Skeletal muscle satellite cell (primary cell): ENCODE results near the gene NUDT5.

ENCODE experiments used
- H3K27me3 ChIP-seq: 2 replicates; pipeline ENCODE4 v1.7.0; 2013; ENCODE audit warnings: low read length; ENCODE audit not compliant: control insufficient read depth, insufficient read depth
- H3K36me3 ChIP-seq: 2 replicates; pipeline ENCODE4 v1.7.0; 2013; ENCODE audit warnings: mild to moderate bottlenecking, control low read depth, low read length; ENCODE audit not compliant: insufficient read depth
- H3K4me1 ChIP-seq: 2 replicates; pipeline ENCODE4 v1.7.0; 2013; ENCODE audit warnings: low read length; ENCODE audit not compliant: control insufficient read depth, insufficient read depth
- H3K4me2 ChIP-seq: 2 replicates; pipeline ENCODE4 v1.7.0; 2013; ENCODE audit warnings: mild to moderate bottlenecking, low read length
- H3K4me3 ChIP-seq: 2 replicates; pipeline ENCODE4 v1.7.0; 2013; ENCODE audit warnings: low read length
- H3K9ac ChIP-seq: 2 replicates; pipeline ENCODE4 v1.7.0; 2013; ENCODE audit warnings: mild to moderate bottlenecking, low read depth, low read length, moderate library complexity
- H3K9me3 ChIP-seq: replicated peaks from 2 replicates; pipeline ENCODE4 v1.7.0; 2013; ENCODE audit warnings: mild to moderate bottlenecking, control low read depth, low read length

The NUDT5 gene

DNA sequence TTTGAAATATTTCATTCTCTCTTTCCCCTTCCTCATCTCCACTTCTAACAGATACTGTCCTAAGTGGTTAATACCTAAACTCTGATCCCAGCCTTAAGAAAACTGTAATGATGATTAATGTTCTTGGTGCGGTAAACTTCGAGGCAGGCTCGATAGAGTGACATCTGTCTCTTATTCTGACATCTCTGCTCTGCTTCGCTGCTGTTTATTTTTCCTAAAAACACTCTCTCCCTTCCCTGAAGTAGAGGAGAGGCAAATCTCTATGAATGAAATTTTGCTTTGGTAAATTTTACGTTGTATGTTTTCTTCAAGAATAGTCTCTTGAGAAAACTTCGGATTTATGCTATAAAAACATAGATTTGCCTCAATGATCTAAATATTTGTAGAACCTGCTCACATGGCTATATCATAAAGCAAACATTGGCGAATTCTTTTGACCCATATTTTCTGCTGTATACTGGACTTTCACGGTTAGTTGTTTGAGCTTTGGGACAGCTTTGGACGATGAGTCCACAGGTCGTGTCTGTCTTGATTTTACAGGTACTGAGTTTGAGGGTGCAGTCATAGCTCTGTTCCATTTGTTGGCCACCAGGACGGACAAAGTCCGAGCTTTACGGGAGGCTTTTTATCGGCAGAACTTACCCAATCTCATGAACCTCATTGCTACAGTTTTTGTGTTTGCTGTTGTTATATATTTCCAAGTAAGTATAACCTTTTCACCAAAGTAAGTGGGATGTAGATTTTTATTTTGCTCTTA is 39.1 kb downstream of the NUDT5 start:
- Histone ChIP-seq H3K4me1 (no peaks in the 10 kb centered on the region), H3K36me3 (peaks cover 16% of the 10 kb centered on the region), H3K27me3 (no peaks in the 10 kb centered on the region), H3K9ac (no peak overlapping the region), H3K4me2 (no peak overlapping the region), H3K4me3 (no peak overlapping the region), H3K9me3 (no peaks in the 10 kb centered on the region)

DNA sequence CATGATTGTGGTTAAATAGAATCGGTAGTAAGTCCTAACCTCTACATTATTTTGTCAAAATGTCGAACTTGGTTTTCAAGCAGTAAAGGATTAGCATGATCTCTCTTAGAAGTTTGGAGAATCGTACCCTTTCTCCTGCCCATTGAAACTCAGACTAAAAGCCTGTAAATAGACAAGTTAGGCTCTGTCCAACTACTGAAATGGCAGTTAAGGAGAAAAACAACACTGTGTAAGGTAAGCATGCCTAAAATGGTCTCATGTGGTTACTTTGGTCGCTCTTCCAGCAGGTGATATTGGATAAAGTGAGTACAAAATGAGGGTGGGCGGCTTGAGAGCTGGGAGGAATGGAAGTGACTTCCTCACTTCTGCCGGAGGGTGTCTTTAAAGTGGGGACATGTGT is 41.2 kb downstream of the NUDT5 start:
- no peaks in the 10 kb centered on the region for H3K27me3 ChIP-seq
- no peaks in the 10 kb centered on the region for H3K4me1 ChIP-seq
- no peak overlapping the region for H3K4me3 ChIP-seq
- no peak overlapping the region for H3K9ac ChIP-seq
- no peaks in the 10 kb centered on the region for H3K9me3 ChIP-seq
- peaks cover 21% of the 10 kb centered on the region for H3K36me3 ChIP-seq
- no peak overlapping the region for H3K4me2 ChIP-seq

- Histone ChIP-seq H3K9ac (no peak overlapping the region), H3K4me1 (no peaks in the 10 kb centered on the region), H3K4me2 (no peak overlapping the region), H3K36me3 (peaks cover 11% of the 10 kb centered on the region), H3K27me3 (no peaks in the 10 kb centered on the region), H3K9me3 (no peaks in the 10 kb centered on the region), H3K4me3 (no peak overlapping the region)
Measured at GRCh38 chr10:12150163-12150562, 45.5 kb downstream of the NUDT5 start.

DNA sequence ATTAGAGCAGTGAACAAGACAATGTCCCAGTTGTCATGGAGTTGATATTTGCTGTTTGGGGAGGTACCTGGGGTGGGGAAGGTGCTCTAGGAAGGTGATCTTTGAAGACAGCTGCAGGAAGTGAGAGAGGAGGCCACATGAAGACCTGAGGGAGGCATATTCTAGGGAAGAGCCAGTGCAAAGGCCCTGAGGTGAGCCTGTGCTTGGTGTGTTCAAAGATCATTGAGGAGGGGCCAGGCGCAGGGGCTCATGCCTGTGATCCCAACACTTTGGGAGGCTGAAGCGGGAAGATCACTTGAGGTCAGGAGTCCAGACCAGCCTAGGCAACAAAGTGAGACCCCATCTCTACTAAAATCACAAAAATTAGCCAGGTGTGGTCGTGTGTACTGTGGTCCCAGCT is 51.2 kb downstream of the NUDT5 start:
- no peaks in the 10 kb centered on the region for H3K4me1 ChIP-seq
- no peak overlapping the region for H3K4me2 ChIP-seq
- H3K27me3 ChIP-seq: no peaks in the 10 kb centered on the region
- H3K9me3 ChIP-seq: no peaks in the 10 kb centered on the region
- peaks cover 22% of the 10 kb centered on the region for H3K36me3 ChIP-seq
- no peak overlapping the region for H3K4me3 ChIP-seq
- H3K9ac ChIP-seq: no peak overlapping the region

DNA sequence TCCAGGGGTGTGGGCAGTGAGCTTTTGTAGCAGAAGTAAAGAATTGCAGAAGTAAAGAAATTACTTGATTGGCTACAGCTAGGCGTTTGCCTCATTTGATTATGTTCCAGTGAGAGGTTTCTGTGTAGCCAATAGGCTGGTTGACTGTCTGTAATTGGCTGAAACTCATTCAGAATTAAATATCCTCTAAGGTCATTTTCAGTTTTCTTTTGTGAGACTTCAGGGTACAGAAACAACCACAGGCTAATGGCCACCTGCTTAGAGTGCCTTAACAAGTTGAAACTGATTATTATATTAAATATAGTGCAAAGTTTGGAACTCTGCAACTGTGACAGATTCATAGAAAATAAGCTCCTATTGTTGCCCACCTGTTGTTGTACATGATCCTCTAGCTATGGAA is 55.7 kb downstream of the NUDT5 start:
- no peaks in the 10 kb centered on the region for H3K4me1 ChIP-seq
- no peaks in the 10 kb centered on the region for H3K27me3 ChIP-seq
- no peak overlapping the region for H3K9ac ChIP-seq
- H3K4me3 ChIP-seq: no peak overlapping the region
- H3K36me3 ChIP-seq: peaks cover 43% of the 10 kb centered on the region
- H3K4me2 ChIP-seq: no peak overlapping the region
- H3K9me3 ChIP-seq: no peaks in the 10 kb centered on the region

GRCh38 chr10:12135631-12136030 is 60.1 kb downstream of the NUDT5 start:
- Histone ChIP-seq H3K4me1 (no peaks in the 10 kb centered on the region), H3K4me3 (no peak overlapping the region), H3K27me3 (no peaks in the 10 kb centered on the region), H3K9me3 (no peaks in the 10 kb centered on the region), H3K4me2 (no peak overlapping the region), H3K36me3 (peaks cover 31% of the 10 kb centered on the region), H3K9ac (no peak overlapping the region)

DNA sequence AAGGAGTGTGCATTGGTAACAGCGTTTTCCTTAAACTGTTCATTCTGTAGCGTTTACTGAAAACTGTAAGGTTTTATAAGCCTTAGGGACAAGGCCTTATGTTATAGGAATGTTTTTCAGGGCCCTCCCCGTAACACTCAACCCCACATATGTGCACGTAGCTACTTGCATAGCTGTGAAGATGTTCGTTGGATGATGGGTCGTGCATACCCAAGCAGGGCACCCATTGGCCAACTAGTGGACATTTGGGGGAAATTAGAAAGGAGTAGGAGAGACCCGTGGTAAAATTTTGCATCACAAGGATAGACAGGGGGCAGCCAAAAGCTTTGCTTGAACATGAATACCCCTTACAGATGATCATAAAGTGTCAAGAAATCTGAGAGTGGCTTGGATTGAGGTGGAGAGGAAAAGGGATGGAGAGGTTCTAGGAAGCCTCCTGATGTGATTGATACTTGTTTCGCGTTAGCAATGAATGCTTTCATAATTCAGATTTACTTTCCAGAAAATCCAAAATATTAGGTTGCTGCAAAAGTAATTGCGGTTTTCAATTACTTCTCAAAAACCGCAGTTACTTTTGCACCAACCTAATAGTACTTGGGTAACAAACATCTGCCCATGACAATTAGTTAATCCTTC is 65.3 kb downstream of the NUDT5 start:
- no peaks in the 10 kb centered on the region for H3K4me1 ChIP-seq
- H3K4me2 ChIP-seq: peak overlapping the region; percentile 82
- H3K9ac ChIP-seq: peak overlapping the region; percentile 88
- H3K4me3 ChIP-seq: peak overlapping the region; percentile 97
- H3K9me3 ChIP-seq: no peaks in the 10 kb centered on the region
- peaks cover 6% of the 10 kb centered on the region for H3K36me3 ChIP-seq
- no peaks in the 10 kb centered on the region for H3K27me3 ChIP-seq

GRCh38 chr10:12129222-12130111 is 66.2 kb downstream of the NUDT5 start, which contains the start of gene SEC61A2:
Gene SEC61A2 (plus strand): TSS chr10:12129677. CDS start chr10:12129788, 111 bp downstream.
- peak within 1 kb of the TSS; percentile 88 for H3K9ac ChIP-seq
- H3K27me3 ChIP-seq: no peaks in the 10 kb centered on the region
- H3K9me3 ChIP-seq: no peaks in the 10 kb centered on the region
- peaks cover 6% of the 10 kb centered on the region for H3K36me3 ChIP-seq
- H3K4me2 ChIP-seq: peak within 1 kb of the TSS; percentile 94
- no peaks in the 10 kb centered on the region for H3K4me1 ChIP-seq
- H3K4me3 ChIP-seq: peak within 1 kb of the TSS; percentile 97

GRCh38 chr10:12121673-12122072 is 74.0 kb downstream of the NUDT5 start:
- no peaks in the 10 kb centered on the region for H3K27me3 ChIP-seq
- H3K4me2 ChIP-seq: no peak overlapping the region
- H3K4me1 ChIP-seq: no peaks in the 10 kb centered on the region
- no peak overlapping the region for H3K9ac ChIP-seq
- H3K4me3 ChIP-seq: no peak overlapping the region
- H3K9me3 ChIP-seq: no peaks in the 10 kb centered on the region
- H3K36me3 ChIP-seq: peaks cover 11% of the 10 kb centered on the region
